GM19239 (cell line): ENCODE data around the gene XDH.

Experiments used
- DNase-seq: peaks from one replicate; pipeline ENCODE4 v3.0.0; 2011; ENCODE audit warnings: low spot score; ENCODE audit not compliant: insufficient read length
- FAIRE-seq: peaks from 2 replicates; lab custom pipeline; 2011; peaks lifted over from hg19 to GRCh38; lab: Jason Lieb, UNC

XDH gene

GRCh38 chr2:31414601-31415241 lies at the start of gene XDH:
Gene XDH, minus strand, starts transcription at chr2:31414742. Its CDS starts 76 bp downstream, at chr2:31414666.
- FAIRE-seq (no peak), DNase-seq (no peak)

- FAIRE-seq = no peak
Measured at GRCh38 chr2:31457651-31458050, 43.1 kb upstream of the XDH start.

GRCh38 chr2:31446848-31447247 lies 32.3 kb upstream of the XDH start:
- DNase-seq (no peak), FAIRE-seq (no peak)

More at GRCh38 chr2:31457651-31458050, 43.1 kb upstream of the XDH start:
- DNase-seq = no peak

DNA sequence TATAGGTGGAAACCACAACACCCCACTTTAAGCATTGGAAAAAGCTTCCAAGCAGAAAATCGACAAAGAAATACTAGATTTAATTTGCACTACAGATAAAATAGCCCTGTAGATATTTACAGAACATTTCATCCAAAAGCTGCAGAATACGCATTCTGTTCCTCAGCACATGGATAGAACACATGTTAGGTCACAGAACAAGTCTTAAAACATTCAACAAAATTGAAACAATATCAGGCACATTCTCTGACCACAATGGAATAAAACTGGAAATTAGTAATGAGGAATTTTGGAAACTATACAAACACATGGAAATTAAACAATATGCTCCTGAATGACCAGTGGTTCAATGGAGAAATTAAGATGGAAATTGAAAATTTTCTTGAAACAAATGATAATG lies 27.8 kb upstream of the XDH start:
- no peak for FAIRE-seq

GRCh38 chr2:31440764-31441163 lies 26.2 kb upstream of the XDH start:
- FAIRE-seq (no peak), DNase-seq (no peak)

More for the DNA sequence above, 27.8 kb upstream of the XDH start:
- no peak for DNase-seq

GRCh38 chr2:31434911-31435310 lies 20.4 kb upstream of the XDH start:
- DNase-seq = no peak
- no peak for FAIRE-seq

- FAIRE-seq = no peak
- DNase-seq = no peak
Measured at GRCh38 chr2:31433541-31433940, 19.0 kb upstream of the XDH start.

DNA sequence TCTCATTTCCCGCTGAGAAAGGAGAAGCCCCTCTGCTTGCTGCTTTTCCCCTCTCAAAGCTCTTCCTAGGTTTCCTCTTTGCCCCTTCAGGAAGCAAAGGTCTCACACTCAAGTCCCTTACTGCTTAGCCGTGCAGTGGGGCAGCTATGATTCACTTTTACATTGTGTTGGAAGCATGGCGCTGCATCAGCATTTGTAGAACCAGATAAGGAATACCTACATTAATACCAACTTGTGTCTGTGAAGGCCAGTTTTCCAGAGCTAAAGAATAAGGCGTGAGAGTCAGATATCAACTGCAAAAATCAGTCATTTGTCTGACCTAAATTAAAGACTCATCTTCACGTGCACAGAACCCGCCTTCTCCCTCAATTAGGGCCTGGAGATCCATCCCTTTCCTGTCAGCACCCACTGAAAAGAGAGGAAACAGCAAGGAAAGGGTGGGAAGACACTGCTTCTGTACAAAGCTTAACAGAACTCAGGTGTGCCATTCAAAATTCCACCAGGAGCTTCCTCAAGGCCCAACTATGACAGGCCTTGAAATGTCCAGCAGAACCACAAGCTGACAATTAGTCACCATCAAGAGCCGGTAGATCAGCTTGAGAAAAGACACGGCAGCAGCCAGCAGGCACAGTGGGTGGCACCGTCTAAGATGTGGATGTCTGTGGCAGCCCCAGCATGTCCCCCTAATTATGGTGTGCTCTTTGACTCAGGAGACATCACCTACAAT lies 16.1 kb upstream of the XDH start:
- DNase-seq (no peak), FAIRE-seq (no peak)

DNA sequence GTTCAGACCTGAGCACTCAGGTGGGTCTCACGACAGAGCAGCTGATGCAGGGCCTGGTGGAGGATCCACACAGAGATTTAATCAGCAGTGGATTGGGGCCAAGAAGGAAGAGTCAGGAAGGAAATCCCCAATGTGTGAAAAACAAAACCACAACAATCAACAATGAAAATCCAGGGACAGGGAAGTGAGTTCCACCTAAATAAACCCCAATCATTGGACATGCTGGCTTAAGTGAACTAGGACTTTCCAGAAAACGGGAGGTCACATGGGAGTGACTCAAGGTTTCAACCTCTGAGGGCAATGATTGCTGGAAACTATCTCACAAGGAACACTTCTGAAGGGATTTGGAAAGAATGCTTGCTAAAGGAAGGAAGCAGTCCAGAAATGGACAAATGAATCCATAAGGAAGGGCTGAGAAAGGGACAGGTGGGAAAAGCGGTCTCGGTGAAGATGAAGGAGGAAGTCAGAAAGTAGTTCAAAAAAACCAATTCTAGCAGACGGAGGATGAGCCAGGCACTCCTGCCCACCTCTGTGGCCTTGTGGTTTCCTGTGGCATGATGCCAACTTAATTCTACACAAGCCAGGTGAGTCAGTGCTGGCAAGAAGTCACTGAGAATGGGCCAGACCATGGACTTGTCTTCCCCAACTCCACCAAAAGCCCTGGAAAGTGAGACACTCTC lies 15.4 kb upstream of the XDH start:
- no peak for FAIRE-seq
- no peak for DNase-seq

DNA sequence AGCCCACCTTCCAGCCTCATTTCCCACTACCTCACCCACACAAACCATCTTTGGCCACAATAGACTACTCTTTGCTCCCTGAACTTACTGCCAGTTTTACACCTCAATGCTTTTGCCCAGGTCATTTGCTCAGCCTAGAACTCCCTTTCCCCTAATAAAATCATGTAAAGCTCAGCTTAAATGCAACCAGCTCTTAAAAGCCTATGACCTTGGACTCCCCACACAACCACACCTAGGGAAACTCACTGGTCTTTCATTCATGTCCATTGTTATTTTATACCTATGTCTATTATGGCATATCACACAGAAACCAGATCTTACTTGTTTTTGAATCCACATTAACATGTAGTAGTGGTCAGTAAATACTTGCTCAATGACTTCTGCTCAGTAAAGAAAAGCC lies 14.5 kb upstream of the XDH start:
- DNase-seq = no peak
- FAIRE-seq = no peak

GRCh38 chr2:31428001-31428418 lies 13.5 kb upstream of the XDH start:
- DNase-seq = no peak
- FAIRE-seq = no peak

- DNase-seq (no peak), FAIRE-seq (no peak)
Measured at GRCh38 chr2:31426096-31426495, 11.6 kb upstream of the XDH start.

GRCh38 chr2:31421634-31422033 lies 7.1 kb upstream of the XDH start:
- no peak for FAIRE-seq

GRCh38 chr2:31420936-31421335 lies 6.4 kb upstream of the XDH start:
- DNase-seq (no peak), FAIRE-seq (no peak)

More at GRCh38 chr2:31421634-31422033, 7.1 kb upstream of the XDH start:
- no peak for DNase-seq

- FAIRE-seq = no peak
- no peak for DNase-seq
Measured at GRCh38 chr2:31419386-31419785, 4.8 kb upstream of the XDH start.

GRCh38 chr2:31415421-31415820 lies 879 bp upstream of the XDH start:
- FAIRE-seq (no peak), DNase-seq (no peak)

GRCh38 chr2:31413862-31414550 lies 536 bp downstream of the XDH start:
- no peak for FAIRE-seq
- no peak for DNase-seq

- FAIRE-seq (no peak), DNase-seq (no peak)
Measured at GRCh38 chr2:31413025-31413424, 1.5 kb downstream of the XDH start.

- DNase-seq (no peak), FAIRE-seq (no peak)
Measured at GRCh38 chr2:31411771-31412170, 2.8 kb downstream of the XDH start.

- FAIRE-seq (no peak), DNase-seq (no peak)
Measured at GRCh38 chr2:31406593-31407385, 7.8 kb downstream of the XDH start.
